GM21723 (cell line): ENCODE measurements around the gene HAAO.
"Not testable (repeated sequence)": the region's sequence is repeated elsewhere in the genome, so short reads cannot be mapped to it uniquely, and the experiment has no call there.

Source experiments
- ATAC-seq: cut with Tn5 transposase; IDR thresholded peaks from one replicate; pipeline ENCODE4 v1.9.1; 2021; ENCODE audit warnings: mild to moderate bottlenecking, moderate library complexity; ENCODE audit not compliant: unreplicated experiment

The HAAO gene

DNA sequence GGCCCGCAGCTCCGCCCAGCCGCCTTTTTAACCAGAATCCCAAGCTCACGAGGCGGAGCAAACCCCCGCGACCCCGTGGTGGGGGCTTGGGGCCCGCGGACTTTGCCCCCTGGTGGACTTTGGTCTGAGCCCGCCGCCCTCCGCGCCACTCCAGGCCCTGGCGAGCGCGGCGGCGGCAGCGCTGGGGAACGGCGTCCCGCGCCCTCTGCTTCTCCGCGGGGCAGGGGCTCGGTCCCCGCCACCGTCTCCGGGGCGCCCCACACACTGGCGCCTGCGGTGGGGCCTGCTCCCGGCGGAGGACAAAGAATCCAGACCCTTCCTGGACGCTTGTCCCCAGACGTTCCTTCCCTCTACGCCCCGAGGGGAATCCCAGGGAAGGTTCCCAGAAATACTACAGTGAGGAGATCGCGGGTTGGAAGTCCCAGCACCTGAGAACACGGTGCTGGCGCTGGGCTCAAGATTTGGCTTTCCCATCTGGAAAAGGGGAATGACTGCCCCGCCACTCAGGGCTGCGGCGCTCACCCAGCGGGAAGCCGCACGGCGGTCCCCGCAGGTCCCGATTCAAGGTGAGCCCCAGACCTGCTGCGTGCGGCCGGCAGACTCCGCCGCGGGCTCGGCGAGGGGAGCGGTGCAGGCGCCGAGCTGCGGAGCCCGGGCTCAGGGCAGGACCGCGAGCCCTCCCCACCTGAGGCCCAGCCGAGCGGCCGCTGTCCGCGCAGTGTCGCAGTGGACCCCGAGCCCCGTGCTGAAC is at the start of gene HAAO:
Gene HAAO, minus strand, starts transcription at position 1 of the 751 bp plus-strand sequence. CDS start 47 bp downstream, outside the sequence.
- peak; percentile 30 for ATAC-seq

DNA sequence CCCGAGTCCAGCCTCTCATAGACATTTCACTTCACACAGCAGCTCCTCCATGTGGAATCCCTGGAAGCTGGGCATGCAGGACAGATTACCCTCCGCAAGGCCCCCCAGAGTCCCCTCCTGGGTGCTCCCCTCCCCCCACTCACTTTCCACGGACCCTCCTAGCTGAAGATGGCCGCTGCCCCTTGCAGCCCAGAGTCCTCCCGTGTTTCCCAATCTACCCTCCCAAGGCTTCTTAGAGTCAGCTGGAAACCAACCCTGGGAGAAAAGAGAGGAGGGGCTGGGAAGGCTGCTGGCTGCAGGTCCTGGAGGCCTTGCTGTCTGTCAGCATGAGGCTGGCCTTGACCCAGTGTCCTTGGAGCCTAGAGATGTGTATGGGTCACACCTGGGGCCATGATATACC is 49.0 kb upstream of the HAAO start:
- no peak for ATAC-seq

DNA sequence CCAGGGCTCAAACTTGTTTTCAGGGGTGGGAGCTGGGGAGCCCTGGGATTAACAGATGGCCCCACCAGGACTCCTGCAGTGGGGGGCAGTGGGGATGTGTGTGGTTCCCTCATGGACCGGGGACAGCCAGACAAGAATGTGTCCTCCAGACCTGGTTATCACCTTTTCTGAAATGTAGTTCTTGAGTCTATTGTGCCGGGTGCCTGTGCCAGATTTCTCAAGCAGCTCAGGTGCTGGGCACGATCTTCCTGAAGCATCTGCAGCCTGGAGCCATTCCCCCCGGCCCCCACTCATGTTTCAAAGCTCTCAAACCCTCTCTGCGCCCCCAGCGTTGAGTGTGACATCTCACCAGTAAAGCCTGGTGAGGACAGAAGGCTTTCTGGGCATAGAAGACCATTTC is 48.4 kb upstream of the HAAO start:
- ATAC-seq, result no peak

DNA sequence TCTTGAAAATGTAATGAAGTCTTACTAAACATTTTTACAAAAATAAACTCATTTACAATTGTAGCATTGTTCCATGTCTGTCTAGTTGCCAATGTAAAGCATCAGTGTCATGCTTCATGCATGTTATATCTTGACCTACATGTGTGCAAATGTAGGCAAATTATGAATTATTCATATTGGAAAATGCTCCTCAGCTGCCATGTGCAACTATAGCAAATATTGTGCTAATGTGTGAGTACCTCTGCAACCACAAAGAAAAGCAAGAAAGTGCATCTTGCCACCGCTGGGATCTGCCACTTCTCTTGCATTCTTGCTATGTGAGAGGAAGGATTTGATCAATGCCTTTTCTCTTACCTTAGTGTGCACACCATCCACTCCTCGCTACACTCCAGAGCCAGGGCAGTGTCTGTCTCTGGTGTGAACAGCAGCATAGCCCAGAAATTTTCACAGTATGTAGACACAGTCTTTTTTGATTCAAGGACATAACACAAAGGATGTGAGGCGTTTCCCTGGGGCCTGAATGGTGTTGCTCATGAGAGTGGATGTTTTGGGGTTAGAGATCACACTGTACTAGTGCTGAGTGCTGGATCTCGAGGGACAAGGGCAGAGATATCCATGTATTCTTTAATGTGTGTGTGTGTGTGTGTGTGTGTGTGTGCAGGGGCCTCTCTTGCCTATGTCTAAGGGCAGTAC is 47.6 kb upstream of the HAAO start:
- no peak for ATAC-seq

DNA sequence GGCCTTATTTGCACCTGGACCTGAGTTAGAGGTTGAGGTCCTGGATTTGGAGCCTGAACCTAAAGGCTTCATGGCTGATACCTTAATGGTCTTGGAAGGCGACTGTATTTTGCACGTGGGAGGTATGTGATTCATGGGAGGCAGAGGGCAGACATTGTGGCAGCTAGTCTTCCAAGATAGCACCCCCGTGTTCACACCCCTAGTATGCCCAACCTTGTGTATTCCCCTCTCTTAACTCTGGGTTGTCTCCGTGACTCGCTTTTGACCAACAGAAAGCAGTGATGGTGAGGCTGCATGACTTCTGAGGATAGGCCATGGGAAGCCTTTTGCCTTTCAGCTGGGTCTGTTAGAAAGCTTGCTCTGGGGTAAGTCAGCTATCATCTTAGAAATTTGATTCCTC is 45.8 kb upstream of the HAAO start:
- ATAC-seq, result no peak

DNA sequence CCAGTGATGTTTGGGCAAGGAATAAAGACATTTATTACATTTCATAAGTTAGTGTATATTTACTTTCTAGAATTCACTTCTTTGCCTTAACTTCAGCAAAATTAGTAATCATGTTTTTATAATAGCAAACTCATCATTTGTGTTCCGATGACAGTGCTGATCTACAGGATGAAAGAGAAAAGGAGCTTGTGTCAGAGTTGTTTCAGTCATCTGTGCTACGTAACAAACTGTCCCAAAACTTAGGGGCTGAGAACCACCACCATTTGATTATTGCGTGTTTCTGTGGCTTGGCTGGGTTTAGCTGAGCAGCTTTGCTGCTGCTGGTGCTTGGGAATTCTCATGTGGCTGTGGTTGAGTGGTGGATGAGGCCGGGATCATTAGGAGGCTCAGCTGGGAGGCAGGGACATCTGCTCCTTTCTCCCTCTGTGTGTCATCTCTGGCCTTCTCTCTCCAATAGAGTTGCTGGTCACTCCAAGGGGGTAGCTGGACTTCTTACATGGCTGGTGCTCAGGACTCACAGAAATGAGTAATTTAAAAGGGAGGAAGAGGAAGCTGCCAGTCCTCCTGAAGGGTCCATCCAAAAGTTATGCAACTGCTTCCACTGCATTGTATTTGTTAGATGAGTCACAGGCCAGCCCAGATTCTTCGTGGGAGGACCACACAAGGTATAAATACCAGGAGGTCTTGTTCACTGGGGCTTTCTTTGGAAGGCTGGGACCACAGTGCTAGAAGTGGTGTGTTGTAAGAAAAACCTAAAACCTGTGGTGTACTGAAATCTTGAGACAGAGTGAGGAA is 43.4 kb upstream of the HAAO start:
- ATAC-seq, result no peak

DNA sequence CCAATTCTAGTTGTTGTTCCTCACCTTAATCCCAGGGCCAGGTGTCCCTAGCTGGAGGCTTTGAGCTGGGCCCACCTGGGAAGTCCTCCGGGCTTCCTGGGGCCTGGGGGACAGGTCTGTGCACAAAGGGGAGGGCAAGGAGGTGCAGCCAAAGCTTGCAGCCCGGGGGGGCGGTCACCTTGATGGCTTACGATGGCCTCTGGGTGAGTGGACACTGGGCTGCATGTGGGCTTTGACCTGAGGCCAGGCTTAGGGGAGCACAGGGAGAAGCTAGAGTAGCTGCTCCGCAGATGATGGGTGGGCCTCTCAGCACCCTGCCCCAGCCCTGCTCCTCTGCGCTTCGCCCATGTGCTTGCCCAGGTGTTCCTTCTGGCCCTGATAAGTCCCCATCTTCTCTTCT is 41.8 kb upstream of the HAAO start:
- no peak for ATAC-seq

DNA sequence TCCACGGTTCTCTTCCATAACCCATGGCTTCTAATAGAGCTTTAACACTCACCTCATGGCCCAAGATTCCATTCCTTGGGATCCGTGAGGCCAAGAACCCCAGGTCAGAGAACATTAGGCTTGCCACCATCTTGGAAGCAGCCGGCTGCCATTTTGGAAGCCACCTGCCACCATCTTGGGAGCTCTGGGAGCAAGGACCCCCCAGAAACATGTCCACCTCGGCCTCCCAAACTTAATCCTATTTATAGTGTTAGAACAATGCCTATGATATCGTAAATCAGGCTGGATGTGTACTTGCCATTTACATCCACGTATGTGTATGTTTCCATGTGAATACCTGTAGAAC is 39.9 kb upstream of the HAAO start:
- no peak for ATAC-seq

DNA sequence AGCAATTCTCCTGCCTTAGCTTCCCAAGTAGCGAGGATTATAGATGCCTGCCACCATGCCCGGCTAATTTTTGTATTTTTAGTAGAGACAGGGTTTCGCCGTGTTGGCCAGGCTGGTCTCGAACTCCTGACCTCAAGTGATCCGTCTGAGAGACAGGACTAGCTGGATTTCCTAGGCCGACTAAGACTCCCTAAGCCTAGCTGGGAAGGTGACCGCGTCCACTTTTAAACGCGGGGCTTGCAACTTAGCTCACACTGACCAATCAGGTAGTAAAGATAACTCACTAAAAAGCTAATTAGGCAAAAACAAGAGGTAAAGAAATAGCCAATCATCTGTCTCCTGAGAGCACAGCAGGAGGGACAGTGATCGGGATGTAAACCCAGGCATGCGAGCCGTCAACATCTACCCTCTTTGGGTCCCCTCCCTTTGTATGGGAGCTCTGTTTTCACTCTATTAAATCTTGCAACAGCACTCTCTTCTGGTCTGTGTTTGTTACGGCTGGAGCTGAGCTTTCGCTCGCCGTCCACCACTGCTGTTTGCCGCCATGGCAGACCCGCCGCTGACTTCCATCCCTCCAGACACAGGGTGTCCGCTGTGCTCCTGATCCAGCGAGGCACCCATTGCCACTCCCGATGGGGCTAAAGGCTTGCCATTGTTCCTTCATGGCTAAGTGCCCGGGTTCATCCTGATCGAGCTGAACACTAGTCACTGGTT is 39.3 kb upstream of the HAAO start:
- not testable (repeated sequence) for ATAC-seq

DNA sequence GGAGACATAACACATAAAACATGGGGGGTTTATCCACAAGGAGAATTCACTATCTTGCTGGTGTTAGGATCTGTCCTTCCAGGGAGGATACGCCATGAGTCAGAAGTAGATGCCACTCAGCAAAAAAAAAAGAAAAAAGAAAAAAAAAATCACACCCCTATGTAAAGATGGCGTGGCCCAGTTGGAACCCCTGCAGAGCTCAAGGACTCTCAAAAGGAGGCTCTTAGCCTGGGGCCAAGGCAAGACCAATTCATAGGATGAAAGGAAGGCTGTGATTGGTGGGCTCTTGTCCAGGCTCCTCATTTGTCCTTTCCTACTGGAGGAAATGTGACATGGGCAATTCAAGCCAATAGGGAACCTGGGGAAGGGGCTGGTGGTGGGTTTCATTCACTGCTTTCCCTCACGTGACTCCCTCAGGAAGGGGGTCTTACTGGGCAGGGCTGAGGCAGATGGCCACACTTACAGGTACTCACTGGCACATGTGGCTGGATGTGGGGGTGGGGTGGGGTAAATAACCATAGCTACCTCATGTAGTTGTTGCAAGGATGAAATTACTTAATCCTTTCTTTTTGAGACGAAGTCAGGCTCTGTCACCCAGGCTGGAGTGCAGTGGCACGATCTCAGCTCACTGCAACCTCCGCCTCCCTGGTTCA is 38.7 kb upstream of the HAAO start:
- ATAC-seq, result no peak

DNA sequence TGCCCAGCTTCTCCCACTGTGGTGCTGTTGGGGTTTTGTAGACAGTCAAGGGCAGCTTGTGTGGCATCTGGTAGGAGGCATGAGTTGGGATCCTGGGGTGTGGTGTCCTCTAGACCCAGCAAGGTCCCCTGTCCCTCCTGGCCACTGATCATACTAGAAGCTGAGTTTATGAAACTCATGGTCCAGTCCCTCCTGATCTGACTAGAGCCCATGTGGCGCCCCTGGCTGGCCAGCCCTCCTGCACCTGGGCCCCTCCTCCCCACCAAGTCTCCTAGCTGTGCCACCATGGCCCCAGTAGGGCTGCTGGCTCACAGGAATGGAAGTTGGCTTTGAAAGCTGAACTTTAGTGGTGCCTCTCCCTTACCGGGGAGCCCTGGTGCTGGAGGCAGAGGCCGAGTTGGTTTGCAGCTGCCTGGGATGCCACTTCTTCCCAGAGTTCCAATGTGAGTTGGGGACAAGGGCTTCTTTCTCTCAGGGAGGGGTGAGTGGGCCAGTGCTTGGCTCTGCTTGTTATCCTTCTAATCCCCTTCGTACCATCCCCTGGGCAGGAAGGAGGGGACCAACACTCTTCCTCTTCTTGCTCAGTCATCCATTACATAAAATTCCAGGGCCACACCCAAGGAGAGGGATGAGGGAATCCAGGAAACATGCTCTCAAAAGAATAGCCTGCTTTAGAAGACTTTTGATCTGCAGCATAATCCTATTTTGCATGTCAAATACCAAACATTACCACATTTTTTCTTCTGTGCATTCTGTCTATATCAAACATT is 37.5 kb upstream of the HAAO start:
- ATAC-seq, result no peak

DNA sequence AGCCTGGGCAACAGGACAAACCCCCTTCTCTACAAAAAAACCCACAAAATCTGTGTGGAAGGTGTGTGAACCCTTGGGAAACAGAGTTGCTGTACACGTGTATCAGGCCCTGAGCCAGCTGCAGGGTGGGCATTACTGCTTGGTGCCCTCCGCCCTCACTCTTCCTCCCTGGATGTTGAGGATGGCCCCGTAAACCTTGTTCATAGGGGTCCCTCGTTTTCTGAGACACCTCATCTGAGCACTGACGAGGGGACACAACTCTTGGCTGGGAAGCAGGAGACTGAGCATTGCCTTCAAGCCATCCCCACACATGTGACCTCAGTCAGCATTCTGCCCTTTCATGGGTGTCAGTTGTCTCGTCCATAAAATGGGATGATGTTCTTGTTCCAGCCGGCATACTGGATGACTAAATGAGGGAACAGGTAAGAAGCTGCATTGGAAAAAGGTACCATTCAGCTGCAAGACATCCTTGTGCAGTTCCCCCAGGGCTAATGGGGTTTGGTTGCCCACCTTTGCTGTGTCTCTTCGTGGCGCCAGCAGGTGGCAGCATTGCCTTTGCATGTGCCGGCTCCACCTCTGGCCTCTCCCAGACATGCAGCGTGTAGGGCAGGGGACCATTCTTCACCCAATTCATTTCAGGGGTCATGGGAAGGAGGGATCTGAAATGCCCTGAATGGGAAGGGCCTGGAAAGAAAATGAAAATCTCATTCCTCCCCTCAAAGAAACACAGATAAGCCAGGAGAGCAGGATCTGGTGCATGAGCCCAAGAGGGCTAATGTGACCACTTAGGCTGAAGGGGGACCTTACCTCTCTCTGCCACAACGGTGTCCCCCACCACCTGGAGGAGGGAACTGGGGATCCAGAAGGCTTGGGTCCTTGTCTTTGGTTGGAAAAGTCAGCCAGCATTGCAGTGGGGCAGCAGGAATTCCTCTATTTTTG is 36.4 kb upstream of the HAAO start:
- ATAC-seq, result peak; percentile 88

DNA sequence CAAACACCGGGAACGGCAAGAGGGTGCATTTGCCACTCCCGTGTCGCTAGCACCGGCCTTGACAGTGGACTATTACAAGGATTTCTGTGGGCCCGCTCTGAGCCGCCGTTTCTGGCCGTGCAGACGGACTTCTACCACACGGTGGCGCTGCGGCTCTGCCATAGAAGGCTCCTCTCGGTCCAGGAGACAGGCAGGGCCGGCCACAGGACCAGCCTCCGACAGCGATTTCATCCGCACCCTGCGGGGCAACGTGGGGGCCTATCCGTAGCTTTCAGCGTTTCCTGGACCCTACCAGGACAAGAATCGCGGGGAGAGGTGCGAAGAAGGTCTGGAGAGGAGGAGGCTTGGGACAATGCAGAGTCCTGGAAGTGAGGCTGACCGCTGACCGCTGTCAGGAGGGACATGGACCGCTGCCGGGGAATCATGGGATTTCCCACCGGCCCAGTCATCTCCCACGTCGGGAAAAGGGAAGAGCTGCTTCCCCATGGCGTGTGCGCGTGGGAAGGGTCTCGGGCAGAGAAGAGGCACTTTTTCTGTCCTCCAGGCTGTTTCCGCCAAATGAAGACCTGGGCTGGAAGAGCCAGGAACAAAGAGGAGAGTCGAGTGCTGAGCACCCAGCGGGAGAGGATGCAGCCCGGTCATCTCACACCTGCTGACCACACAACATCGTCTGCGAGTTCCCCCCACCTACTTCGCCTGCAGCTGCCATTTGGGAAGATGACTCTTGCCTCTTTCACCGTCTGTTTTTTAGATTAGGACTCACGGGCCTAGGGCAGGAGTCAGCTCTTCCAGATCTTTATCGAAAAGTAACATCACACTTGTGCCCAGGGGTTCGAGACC is 35.5 kb upstream of the HAAO start:
- peak; percentile 70 for ATAC-seq

DNA sequence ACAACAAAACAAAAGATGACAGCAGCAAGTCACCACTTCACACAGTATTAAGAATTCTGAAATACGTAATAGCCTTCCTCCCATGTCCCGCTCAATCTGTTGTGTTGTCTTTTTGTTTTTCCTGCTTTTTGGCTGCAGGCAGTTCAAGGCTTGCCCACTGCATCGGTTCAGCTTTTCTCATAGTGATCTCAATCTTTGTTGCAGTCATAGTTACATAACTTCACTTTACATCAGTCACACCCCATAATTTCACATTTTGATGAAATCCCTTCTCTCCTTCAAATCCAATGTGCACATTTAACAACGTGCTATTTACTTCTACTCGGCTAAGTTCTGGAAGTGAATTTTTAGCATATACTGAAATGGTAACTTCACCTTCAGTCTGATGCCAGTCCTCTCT is 33.8 kb upstream of the HAAO start:
- ATAC-seq, result no peak

DNA sequence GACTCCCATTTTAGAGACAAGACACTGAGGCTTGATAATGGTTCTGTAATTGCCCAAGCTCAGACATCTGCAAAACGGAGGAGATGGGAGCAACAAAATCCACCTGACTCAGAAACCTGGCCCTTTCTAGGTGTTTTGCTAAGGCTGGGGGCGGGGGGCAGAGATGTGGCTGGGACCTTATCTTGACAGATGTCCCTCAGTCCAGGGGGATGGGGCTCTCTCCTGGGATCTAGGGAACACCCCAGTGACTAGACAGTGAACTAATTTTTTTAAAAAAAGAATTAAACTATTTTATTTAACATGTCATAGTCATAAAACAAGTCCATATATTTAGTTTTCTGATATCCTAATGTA is 32.0 kb upstream of the HAAO start:
- no peak for ATAC-seq

DNA sequence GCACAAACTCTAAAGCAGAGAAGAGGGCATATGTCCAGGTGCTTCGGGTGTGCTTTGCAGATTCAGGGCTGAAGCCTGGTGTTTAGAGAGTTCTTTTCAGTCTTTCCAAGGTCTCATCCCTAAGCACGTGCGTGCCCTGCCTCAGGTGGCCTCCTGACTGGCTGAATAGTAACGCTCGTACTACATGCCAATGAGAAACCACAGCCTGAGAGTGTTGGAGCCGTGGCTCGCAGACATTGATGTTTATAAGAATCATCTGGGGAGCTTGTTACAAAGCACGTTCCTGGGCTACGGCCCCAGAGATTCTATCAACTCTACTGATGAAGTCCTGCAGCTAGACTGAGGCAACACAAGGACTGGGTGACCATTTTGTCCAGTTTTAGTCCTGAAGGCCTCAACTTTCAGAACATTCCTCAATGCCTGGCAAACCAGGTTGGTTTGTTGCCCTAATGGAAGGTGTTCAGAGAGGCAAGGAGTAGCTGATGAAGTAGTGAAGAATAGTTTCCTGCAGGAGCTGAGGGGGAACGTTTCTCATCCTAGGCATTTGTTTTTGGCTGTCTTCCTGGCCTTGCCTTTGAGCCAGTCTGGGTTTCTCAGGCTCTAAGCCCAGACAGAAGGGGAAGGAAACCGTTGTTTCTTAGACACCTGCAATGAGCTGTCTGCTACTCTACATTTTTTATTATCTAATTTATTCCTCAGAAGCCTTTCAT is 31.5 kb upstream of the HAAO start:
- ATAC-seq, result no peak

DNA sequence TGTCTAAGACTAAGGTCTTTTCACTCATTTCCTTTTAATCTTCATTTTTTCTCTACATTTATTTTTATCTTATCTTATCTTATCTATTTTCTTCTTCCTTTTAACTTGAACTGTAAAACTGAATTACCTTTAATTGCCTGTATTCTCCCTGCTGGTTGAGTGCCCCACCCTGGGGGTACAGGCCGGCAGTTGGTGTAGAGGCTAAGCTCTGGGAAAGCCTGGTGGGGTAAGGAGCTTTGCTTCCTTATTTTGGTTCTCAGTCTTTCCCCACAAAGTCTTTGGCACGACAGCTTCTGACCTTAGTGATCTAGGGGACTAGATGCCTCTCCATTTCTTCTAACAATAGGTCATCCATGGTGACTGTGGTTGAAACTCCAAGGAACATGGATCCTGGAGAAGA is 26.8 kb upstream of the HAAO start:
- ATAC-seq, result no peak
